Stimulated activated CD4-positive, alpha-beta T cell treated with anti-CD3 and anti-CD28 coated beads, Interleukin-4, amount 100 ng/mL, for 24 hours (primary cell): ENCODE results near the gene STIM2.

Source experiments
- DNase-seq: peaks from one replicate; pipeline ENCODE4 v3.0.0-alpha.2; 2020

Gene STIM2

GRCh38 chr4:26907731-26908599, 47.3 kb downstream of the STIM2 start:
- no peak for DNase-seq

DNA sequence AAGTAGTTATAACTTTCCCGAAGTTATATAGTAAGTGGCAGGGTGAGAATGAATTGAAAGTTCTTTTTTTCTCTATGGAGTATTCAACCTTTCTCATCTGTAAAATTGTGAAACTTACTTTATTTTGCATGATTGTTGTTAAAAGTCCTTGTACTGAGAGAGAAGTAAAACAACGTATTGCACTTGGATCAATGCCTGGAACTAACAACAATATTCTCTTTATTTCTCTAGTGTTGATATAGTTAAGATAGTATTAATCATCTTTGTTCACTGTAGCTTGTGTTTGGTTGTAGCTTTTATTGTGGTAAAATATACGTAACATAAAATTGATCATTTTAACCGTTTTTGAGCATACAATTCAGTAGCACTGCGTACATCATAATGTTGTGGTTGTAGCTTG, 48.7 kb downstream of the STIM2 start:
- DNase-seq, result no peak

- DNase-seq, result no peak
Measured at GRCh38 chr4:26911254-26911653, 50.6 kb downstream of the STIM2 start.

- DNase-seq, result no peak
Measured at GRCh38 chr4:26912069-26912468, 51.4 kb downstream of the STIM2 start.

DNA sequence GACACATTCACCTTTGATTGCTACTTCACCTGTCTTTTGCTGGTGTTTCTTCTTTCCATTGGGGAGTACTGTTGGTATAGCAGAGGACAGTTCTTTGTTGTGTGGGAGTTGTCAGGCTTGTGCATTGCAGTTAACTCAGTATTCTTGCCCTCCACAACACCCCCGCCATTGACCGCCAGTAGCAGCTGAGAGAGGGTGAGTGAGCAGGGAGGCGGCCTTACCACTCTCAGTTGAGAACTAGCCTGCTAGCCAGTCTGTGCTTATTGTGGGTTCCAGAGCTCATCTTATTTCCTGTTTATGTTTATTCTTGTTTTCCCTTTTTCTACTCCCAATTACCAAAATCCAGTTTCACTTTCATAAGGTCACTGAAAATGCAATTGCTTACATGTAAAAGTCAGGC, 52.2 kb downstream of the STIM2 start:
- DNase-seq, result no peak

GRCh38 chr4:26916195-26916594, 55.6 kb downstream of the STIM2 start:
- DNase-seq, result no peak

GRCh38 chr4:26930964-26931363, 70.3 kb downstream of the STIM2 start:
- DNase-seq, result no peak

- DNase-seq, result no peak
Measured at GRCh38 chr4:26931451-26931850, 70.8 kb downstream of the STIM2 start.

- no peak for DNase-seq
Measured at GRCh38 chr4:26931966-26932365, 71.3 kb downstream of the STIM2 start.

DNA sequence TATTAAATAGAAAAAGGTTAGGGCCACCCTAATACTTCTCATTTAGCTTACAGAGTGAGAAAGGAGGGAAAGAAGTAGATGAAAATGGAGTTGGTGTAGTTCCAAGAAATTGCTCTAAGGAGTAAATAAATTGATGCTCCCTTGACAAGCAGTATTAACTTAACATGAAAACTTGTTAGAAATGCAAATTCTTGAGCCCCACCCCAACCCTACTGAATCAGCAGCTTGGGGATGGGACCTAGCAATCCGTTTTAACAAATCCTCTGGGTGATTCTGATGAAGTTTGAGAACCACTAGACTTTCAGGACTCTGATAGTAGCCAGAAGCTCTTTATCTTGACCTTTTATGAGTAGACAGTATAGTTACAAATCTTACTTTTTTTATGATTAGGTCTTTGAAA, 74.8 kb downstream of the STIM2 start:
- DNase-seq, result no peak

DNA sequence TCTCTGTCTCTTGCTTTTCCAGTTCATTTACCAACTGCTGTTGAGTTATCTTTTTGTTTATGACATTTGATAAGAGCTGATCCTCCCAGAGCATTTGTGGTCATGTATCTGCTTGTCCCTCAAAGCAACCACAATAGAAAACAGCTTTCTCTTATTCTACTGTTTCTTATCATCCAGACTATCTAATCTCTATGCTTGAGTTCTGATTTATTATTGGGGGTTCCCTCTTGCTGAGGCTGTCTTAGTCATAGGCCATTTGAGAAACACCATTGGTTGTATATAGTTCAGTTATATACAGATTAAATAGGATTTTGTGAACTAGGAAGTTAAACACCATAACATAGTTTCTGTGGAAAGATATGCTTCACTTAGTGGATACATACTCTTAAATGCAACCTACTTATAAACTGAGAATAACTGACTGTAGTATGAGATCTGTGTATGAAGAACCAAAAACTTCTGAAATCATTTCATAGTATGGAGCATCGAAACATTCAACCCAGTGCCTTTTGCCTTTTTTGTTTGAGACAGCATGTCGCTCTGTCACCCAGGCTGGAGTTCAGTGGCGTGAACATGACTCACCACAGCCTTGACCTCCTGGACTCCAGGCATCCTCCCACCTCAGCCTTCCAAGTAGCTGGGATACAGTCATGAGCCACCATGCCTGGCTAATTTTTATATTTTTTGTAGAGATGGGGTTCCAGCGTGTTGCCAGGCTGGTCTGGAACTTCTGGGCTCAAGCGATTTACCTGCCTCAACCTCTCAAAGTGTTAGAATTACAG, 75.8 kb downstream of the STIM2 start:
- DNase-seq, result no peak

DNA sequence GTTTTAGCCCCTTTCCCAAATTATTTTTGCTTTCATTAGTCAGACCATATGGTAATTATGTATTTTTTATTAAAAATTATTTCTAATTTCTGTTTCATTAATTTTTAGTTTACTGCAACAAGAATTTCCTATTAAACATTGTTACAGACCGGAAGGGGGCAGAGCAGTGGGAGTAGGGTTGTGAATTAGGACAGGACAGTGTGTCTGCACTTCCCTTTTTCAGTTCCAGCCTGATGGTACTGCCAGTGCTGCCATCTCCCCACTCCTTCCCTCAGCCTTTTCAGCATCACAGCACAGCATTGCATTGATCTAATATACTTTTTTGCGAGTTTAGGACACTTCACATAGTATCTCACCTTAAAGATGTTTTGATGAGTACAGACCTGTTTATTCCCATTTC, 76.5 kb downstream of the STIM2 start:
- no peak for DNase-seq

- no peak for DNase-seq
Measured at GRCh38 chr4:26937567-26937966, 76.9 kb downstream of the STIM2 start.

GRCh38 chr4:26938516-26938915, 77.9 kb downstream of the STIM2 start:
- DNase-seq, result no peak

- no peak for DNase-seq
Measured at GRCh38 chr4:26941951-26942350, 81.3 kb downstream of the STIM2 start.

- no peak for DNase-seq
Measured at GRCh38 chr4:26942871-26943270, 82.2 kb downstream of the STIM2 start.

DNA sequence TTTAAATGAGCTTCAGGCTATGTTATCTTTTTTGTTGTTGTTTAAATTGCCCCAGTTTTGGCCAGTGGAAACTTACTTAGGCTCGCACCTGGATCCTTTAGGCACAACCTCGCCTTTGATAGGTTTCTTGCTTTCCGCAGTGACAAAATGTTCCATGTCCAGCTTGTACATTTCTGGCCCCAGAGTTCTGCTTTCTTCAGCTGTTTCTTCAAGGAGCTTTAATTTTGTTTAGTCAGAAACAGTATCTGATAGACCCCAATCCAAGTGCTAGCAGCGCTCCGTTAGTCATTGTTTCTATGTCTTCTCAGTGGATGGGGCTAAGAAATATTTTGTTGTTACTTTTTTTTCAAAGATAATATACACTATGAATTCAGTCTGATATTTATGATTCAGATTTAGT, 82.8 kb downstream of the STIM2 start:
- DNase-seq, result no peak

GRCh38 chr4:26945794-26946193, 85.2 kb downstream of the STIM2 start:
- no peak for DNase-seq

- no peak for DNase-seq
Measured at GRCh38 chr4:26947318-26947717, 86.7 kb downstream of the STIM2 start.

DNA sequence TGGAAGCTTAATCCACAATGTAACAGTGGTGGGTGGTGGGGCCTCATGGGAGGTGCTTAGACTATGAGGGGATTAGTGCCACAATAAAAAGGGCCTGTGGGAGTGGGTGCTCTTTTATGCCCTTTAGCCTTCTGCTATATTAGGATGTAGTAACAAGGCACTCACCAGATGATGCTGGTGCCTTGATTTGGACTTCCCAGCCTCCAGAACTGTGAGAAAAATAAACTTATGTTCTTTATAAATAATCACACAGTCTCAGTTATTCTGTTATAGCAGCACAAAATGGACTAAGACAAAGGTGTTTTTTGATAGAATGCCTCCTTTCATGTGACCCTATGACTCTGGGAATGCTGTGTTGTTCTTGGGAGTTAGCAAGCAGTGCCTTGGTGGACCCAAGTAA, 89.8 kb downstream of the STIM2 start:
- no peak for DNase-seq

GRCh38 chr4:26952891-26953290, 92.2 kb downstream of the STIM2 start:
- DNase-seq, result no peak

DNA sequence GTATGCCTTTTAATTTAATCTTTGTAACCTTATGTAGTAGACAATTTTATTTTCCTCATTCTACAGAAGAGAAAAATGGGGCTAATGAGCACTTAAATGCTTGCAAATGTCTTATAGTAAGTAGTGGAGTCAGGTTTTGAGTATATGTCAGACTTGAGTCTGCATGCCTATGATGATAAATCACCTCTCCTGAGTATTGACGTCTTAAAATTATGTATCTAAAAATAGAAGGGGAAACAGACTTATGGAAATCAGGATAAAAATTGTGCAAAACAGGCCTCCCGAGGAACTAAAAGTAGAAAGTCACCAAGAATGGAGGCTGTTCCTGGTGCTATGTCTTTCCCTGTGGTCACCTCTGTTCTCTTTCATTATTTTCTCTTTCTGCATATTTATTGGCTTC, 92.7 kb downstream of the STIM2 start:
- no peak for DNase-seq

DNA sequence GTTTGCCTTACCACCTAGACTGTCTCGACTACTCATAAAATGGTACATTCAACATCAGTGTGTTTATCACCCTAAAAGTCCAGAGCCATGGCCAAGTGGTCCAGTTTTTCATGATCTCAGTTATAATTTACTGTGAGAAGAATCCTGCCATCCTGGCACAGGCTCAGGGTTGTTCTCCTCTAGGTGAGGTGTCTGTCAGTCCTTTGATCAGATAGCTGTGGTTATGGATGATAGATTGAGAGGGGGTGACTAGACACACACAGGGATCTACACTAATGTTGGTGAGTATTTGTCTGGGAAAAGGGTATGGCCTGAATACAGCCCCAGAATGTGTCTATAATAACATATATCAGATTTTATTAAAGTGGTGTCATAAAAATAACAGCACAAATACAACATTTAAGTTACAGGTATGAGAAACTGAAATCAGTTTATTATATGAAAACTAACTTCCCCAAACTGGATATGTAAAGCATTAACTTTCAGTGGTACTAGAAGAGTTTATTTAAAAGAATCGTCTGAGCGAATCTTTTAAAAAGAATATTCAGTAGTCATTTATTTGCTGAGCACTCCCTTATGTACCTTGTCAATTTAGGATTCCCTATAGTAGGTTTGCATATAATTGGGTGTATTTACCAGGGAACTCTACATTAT, 93.3 kb downstream of the STIM2 start:
- no peak for DNase-seq

- DNase-seq, result no peak
Measured at GRCh38 chr4:26955241-26955640, 94.6 kb downstream of the STIM2 start.
